ENCODE data around the gene ZNF618.

DNA sequence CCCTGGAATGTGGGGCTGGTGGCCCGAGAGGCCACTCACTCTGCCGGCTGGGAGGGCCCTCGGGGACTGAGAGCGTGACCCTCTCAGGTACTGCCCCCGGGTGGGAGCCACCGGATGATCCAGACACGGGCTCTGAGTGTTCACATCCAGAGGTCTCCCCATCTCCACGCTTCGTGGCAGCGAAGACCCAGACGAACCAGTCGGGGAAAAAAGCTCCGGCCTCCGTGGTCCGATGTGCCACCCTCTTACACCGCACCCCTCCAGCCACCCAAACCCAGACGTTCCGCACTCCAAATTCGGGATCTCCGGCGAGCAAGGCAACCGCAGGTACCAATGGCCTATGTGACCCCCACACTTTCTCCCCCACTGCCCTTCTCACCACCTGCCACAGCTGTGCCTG, 152.5 kb downstream of the ZNF618 start:
- TF ChIP-seq, protein P1, sequence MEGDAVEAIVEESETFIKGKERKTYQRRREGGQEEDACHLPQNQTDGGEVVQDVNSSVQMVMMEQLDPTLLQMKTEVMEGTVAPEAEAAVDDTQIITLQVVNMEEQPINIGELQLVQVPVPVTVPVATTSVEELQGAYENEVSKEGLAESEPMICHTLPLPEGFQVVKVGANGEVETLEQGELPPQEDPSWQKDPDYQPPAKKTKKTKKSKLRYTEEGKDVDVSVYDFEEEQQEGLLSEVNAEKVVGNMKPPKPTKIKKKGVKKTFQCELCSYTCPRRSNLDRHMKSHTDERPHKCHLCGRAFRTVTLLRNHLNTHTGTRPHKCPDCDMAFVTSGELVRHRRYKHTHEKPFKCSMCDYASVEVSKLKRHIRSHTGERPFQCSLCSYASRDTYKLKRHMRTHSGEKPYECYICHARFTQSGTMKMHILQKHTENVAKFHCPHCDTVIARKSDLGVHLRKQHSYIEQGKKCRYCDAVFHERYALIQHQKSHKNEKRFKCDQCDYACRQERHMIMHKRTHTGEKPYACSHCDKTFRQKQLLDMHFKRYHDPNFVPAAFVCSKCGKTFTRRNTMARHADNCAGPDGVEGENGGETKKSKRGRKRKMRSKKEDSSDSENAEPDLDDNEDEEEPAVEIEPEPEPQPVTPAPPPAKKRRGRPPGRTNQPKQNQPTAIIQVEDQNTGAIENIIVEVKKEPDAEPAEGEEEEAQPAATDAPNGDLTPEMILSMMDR (IDR thresholded peaks at IDR 0.05) = no peak
- no peak for TF ChIP-seq EP300 (IDR thresholded peaks at IDR 0.05)

Measured in ovary (tissue), 3 donors.